NCI-H2081 treated with DMSO at 0.1 percent for 48 hours (cell line): Measurements from ENCODE around the gene CNTN1.
"Not testable (repeated sequence)": the region's sequence is repeated elsewhere in the genome, so short reads cannot be mapped to it uniquely, and the experiment has no call there.

Experiments used
- DNase-seq: peaks from one replicate; lab custom pipeline; 2025; lab: John Stamatoyannopoulos, UW

Gene CNTN1

DNA sequence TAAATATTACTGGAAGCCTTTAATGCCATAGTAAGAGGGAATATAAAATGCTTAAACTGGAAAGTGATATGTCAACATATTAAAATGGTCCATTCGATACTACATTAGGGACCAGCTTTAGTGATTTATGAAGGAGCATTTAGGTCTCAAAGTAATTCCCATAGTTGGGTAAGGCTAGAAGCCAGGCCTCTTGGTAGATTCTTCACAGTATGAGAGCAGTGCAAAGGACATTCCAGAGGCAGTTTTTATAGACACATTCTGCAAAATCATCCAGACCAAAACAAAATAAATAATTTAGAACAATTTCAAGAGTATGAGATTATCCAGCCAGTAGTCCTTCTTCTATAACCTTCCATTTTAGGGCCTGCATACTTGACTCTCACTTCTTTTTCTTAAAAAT lies 353.3 kb downstream of the CNTN1 start:
- DNase-seq, result no peak

DNA sequence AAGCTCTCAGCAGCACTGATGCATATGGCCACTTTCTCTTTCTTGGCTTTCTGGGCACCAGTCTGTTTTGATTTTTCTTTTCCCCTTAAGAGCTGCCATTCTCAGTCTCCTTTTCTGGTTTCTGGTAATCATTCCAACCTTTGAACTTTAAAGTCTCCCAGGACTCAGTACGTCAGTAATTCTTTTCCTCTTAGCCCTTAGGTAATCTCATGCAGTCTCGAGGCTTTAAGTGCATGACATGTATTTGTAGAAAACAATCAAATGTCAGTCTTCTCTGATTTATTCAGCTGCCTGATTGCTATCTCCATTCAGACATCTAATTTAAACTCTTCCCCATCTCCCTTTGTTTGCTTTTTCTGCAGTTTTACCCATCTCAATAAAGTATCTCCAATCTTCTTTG lies 356.8 kb downstream of the CNTN1 start:
- DNase-seq, result no peak

DNA sequence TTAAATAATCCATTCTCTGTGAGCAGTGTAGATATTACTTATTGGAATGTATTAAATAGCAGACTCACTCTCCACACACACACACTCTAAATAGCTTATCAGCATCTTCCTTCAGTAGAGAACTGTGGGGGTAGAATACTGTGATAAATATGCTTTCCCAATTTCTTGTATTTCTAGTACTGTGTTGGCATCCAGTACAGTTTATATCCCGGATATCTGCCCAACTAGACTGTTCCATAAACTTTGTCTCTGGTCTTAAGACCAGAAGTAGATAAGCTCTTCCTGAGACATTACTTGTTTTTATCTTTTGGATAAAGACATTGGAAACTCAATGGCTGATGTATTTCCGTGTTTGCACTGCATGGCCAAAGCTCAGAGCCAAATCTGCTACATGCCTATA lies 359.7 kb downstream of the CNTN1 start:
- no peak for DNase-seq

DNA sequence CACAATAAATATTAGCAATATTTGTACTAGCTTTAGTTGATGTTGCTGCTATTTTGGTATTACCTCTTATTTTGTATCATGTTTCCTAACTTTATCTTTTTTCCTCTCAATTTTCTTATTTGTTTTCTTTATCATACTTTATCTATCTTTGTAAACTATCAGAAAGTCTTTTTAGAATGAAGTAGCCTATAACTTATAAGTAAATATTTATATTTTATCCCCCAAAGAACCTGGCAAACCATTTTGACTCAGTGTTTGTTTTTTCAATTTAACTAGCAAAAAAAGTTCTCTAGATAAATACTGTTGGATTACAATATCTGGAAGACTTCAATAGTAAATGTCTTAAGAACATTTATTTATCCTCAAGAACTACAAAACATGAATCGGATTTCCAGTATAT lies 360.2 kb downstream of the CNTN1 start:
- DNase-seq, result no peak

DNA sequence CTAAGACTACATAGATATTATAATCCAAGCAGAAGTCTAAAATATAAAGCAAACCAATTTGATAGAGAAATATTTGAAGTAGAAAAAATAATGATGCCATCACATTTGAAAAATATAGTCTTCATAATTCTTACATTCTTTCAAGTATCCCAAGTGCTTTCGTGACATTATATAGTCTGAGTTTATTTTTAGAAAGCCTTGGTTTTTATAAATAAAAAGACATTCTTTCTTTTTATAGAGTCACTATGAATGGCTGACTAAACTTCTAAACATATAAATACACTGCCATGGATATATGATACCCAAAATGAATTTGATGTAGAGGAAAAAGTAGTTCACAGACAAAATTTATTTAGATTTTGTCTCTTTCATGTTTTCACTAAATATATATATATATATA lies 360.8 kb downstream of the CNTN1 start:
- DNase-seq, result no peak

DNA sequence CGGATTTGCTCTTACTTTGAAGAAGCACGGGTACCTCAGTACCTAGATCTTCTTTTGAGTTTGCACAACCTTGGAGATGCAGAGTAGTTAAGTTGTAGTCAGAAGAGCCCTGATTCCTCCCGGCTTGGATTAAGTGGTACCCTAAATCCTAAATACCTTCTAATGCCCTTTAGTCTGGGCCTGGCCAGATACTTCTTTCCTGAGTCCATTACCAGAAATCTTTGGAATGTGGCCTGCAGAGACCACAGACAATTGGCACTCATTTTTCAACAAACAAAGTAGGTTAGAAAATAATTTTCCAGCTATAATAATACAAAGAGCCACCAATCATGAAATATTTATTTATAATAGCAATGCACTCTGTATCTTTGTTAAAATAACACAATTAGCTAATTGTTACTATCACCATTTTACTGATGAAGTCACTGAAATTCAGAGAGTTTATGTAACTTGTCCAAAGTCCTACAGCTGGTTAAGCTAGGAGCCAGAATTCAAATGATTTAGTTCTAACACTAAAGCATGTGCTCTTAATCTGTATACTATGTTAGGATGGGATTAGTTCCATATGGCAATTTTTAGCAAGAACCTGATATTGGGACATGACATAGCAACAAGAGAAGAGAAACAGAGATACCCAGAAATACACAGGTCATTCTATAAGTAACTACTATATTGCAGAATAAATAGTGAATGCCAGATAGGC lies 363.8 kb downstream of the CNTN1 start:
- DNase-seq, result no peak

DNA sequence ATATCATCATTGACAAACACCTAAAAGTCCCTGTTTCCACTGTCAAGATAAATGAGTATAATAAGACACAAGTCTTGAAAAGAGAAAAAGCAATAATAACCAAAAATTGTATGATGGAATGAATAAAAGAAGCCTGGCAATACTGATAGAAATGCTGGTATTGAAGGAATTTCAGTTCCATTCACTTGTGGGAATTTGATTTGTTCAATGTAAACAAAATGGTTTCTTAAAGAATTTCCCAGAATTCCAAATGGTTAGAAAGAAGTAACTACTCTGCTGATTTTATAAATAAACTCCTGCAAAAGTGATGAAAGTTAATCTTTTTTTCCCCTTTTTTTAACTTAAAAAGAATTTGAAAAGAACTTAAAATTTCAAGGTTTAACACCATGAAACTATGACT lies 366.0 kb downstream of the CNTN1 start:
- DNase-seq, result no peak

DNA sequence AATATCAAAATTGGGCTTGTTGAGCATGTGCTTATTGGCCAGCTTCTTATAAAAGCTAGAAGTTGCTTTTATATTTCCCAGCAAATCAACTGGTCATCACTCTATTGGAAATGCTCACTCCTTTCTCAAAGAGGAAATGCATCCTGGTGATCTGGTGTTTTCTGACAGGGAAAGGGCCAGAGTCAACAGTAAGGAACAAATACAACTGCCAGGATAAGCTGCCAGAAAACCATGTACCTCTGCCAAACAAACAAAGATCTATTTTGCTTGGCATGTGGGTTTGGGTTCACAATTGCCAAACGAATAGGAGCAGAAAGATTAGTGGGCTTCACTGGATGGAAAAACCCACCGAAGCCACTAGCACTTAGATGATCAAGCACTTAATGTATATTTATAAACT lies 369.0 kb downstream of the CNTN1 start:
- DNase-seq, result peak; percentile 45

DNA sequence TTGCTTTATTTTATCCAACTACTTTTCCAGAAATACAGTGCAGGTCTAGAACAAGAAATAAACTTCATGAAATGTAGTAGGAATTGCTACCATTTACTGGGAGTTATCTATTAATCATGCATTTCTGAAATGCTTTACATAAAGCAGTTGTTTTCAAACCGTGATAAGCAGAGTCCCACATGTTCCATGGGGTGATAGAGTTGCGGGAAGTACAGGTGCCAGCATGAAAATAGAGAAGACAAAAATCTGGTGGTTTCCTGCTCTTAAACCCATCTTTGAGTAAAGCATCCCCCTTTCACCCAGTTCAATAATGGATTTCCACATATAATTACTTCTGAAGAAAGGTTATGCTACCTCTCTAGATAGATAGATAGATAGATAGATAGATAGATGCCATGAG lies 372.2 kb downstream of the CNTN1 start:
- DNase-seq, result no peak

DNA sequence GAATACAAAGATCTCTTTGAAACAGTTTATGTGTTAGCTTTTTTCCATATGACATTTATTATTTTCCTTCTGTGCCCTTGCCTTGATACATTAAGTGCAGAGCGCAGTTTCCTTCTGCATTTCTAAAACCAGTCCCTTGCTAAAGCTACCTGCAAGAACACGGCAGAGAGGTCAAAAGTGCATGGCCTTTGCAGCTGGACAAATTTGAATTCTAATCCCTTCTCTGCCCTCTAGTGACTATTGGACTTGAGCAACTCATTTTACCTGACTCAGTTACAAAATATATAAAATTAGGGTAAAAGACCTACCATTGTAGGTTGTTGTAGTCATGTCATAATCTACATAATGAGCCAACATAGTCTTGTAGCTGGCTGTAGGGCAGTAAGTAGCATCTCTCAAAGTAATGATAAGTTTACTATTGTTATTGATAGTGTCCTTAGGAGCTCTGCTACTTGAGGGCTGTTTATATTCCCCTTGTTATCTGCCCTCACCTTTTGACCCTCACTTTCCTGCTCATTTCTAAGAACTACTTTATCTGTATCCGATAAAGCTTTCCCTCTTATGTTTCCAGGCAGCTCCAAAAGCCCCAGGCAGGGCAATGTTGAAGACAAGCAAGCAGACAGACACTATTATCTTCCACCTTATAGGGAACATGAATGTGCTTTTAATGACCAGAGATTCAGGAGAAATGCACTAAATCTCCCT lies 375.9 kb downstream of the CNTN1 start:
- DNase-seq, result no peak

DNA sequence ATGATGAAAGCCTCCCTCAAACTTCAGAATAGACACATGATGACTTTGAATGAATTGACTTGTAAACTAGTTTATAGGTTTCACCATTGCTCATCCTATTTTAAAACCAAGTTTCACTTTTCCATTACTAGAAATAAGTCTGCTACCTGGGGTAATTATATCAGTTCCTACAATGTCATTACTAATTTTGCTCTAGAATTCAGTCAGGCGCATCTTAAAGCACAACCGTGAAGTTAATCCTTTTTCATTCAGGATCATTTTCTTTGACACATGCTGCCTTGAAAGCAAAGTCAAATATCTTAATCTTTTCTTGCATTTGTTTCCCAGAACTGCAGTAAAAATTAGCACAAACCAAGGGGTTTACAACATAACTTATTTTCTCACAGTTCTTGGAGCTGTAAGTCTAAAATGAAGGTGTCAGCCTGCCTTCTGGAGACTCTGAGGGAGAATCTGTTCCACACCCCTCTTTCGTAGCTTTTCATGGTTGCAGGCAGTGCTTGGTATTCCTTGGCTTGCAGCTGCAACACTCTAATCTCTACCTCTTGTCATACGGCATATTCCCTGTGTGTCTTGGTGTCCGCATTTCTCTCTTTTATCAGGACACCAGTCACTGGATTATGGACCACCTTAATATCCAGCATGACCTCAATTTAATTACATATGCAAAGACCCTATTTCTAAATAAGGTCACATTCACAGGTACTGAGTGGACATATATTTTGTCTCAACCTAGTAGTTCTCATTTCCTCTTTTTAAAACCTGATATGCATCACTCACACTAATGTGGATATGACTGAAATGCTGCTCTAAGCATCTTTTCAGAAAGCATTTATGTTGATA lies 381.6 kb downstream of the CNTN1 start:
- DNase-seq, result no peak

DNA sequence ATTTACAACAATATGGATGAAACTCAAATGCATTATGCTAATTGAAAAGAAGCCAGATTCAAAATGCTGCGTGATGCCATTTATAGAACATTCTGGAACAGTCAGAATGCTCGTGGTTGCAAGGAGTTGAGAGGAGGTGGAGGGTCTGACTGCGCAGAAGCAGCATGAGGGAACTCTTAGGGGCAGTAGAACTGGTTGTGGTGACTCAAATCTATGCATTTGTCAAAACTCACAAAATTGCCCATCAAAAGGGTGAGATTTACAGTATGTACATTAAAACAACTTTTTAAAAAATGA lies 382.2 kb downstream of the CNTN1 start:
- DNase-seq, result no peak

DNA sequence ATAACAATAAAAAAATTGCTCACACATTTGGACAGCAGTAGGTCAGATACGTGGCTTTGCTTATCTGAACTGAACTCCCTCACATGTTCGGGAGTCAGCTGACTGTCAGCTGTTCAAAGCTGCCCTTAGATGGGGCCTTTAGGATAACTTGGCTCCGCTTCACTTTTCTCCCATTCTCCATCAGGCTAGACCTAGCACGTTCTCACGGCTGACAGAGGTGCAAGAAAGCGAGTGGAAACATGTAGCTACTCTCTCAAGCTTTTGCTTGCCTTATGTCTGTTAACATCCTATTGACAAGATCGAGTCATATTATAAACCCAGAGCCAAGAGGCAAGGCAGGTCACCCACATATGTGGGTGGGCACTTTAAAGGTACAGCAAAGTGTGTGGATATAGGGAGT lies 383.9 kb downstream of the CNTN1 start:
- DNase-seq, result no peak

DNA sequence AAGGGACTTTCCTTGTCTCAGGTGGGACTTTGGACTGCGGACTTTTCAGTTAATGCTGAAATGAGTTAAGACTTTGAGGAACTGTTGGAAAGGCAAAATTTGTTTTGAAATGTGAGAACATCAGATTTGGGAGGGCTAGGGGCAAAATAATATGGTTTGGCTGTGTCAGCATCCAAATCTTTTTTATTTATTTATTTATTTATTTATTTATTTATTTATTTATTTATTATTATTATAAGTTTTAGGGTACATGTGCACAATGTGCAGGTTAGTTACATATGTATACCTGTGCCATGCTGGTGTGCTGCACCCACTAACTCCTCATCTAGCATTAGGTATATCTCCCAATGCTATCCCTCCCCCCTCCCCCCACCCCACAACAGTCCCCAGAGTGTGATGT lies 389.0 kb downstream of the CNTN1 start:
- DNase-seq, result not testable (repeated sequence)

DNA sequence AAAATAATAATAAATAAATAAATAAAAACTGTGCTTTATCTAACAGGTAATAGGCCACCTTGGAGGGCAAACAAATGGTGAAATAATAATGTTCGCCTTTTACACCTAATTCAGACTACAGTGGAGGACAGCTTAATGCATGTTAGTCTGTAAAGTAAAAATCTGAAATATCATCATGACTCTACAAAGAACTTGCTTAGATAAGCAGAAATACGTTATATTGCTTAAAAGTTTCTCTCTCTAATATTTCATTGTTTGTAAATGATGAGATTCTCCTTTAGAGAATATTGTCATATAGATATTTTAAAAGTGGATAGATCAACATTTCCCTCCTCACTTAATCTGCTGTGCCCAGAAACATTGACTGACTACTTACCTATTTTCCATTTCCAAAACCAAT lies 397.2 kb downstream of the CNTN1 start:
- DNase-seq, result no peak

DNA sequence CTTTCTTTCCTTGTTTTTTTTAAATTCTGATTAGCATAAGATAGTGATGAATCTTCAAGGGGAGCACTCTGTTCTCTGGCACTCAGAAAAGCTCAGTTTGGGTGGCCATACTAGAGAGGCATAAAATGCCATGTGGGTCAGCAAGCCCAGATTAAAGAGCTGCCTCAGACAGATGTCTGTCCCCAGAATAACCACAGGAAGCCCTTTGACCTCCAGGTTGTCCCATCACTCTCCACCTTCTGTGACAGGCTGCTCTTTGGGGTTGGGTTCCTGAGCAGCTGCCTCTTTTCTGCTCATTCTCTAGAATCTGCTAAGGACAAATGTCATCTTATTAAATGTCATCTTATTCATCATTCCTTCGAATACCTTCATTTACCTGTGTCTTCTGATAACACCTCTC lies 399.9 kb downstream of the CNTN1 start:
- no peak for DNase-seq

DNA sequence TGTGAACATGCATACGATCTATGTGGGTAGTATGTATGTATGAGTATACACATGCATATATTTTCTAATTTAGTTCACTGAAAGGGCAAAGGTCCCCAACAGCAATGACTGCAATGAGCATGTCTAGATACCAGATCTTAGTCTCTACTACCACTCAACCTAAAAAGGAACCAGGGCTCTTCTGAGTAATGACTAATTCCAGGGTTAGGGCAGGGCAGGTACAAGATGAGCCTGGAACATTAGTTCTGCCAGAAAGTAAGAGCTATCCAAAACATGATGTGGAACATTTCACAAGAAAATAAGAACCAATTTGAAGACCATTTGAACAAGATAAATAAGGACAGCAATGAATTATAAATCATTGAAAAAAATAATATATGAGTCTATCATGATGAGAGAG lies 404.6 kb downstream of the CNTN1 start:
- no peak for DNase-seq

DNA sequence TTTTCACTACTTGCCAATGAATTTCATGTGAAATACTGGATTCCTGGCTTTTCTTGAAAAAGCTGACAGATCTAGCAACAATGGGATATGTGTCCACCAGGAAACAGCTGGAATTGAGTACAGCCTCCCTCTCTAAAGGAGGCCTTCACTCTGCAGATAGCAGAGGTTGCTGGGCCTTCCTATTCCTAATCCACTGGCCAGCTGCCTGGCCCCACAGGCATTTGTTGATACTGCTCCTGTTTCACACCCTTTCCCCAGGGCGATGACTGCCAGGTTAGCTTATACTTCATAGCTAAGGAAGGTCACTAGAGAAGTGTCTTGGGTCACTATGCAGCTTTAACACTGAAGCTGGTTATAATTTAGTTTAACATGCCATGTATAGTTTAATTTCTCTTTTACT lies 408.3 kb downstream of the CNTN1 start:
- no peak for DNase-seq

DNA sequence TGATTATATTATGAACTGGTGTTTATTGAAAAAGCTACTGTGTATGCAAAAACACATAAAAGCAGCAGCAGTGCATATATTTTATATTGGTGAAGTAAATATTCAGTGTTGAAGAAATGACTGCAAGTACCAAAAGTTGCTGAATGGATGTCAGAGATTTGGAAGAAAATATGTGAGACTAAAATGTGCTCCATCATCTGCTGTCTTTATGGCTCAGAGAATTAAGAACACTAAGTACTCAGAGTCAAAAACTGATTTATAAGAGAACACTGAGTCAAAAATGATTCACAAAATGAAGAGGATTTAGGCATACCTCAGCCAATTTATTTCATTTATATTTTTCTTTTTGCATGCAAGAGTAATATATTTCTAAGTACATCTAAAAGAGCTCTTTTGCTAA lies 409.6 kb downstream of the CNTN1 start:
- no peak for DNase-seq

DNA sequence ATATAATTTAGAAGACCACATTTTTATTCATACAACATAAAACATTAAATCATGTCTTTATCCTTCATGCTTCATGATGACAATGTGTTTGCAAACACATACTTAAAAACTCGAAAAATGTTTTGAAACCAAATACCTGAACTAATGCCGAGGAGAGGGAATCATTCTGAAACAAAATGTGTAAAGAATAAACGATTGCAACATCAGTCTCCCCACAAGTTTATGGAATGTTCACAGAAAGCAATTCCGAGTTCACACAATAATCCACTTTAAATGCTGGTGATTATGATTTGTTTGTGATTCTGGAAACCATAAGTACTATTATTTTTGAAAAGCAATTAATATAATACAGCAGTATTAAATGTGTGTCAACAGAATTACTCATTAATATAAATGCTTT lies 411.4 kb downstream of the CNTN1 start:
- no peak for DNase-seq

DNA sequence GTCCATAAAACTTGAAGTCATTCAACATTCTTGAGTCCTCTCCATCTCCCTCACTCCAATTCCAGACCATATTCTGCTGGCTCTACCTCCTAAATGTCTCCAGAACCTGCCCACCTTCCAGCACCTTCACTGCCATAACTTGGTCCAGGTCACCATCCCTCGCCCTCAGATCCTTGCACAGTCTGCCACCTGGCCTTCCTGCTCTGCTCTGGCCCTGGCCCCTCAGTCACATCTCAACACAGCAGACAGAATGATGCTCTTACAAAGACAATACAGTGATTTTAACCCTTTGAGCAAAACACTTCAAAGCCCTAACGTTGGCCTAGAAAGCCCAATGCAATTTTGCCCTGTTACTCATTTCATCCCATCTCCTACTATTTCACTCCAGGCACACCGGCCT lies 414.1 kb downstream of the CNTN1 start:
- DNase-seq, result no peak

DNA sequence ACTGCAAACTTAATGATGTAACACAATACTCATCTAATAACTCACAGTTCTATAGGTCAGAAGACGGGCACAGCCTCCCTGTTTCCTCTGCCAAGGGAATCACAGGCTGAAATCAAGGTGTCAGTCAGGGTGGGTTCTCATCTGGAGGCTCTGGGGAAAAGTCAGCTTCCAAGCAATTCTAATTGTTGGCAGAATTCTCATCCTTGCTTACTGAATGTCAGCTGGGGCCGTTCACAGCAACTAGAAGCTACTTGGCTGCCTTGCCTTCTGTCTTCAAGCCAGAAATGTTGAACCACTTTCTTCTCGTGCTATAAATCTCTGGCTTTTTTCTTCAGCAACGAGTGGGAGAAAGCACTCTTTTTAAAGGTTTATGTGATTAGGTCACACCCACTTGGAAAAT lies 415.8 kb downstream of the CNTN1 start:
- no peak for DNase-seq

DNA sequence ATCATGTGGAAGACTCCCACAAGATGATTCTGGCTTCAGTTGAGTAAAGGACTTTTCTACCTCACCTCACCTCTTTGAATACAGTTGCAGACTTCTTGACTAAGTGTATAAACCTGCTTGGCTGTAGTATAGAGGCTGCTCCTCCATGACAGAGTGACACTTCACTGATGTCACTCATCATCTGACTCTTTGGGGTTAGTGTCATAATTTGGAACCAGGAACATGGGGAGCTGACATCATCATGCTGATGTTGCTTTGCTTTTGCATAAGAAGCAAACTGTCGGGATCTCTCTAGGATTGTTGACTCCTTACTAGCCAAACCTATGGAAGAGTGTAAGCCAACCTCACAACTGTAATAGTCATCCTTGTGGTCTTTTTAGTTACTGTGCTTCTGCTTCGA lies 420.7 kb downstream of the CNTN1 start:
- DNase-seq, result no peak
